HL-60 (cell line): ENCODE results near the gene TTC27.

Experiments
- DNase-seq, 2 experiments: peaks; one replicate each; pipeline ENCODE4 v3.0.0-alpha.2; 2010 to 2020; ENCODE audit warnings: low read depth in 1 of 2, low spot score in 1 of 2
- H3K27ac ChIP-seq: fragments of 250-450 bp; sonication (Bioruptor Pico); replicated peaks from 2 replicates; pipeline ENCODE4 v1.5.1; 2020; ENCODE audit warnings: mild to moderate bottlenecking, moderate library complexity
- H3K27me3 ChIP-seq: fragments of 250-450 bp; sonication (Bioruptor Pico); 2 replicates; pipeline ENCODE4 v1.5.1; 2021; ENCODE audit warnings: mild to moderate bottlenecking, moderate library complexity; ENCODE audit not compliant: insufficient read depth, poor library complexity, severe bottlenecking
- H3K4me3 ChIP-seq: replicated peaks from 2 replicates; pipeline ENCODE4 v1.5.1; 2011; ENCODE audit warnings: mild to moderate bottlenecking, control low read depth, low read length; ENCODE audit not compliant: insufficient read depth
- GABPA ChIP-seq: IDR thresholded peaks from 2 replicates; pipeline ENCODE4 v1.6.1; 2012; ENCODE audit warnings: low read depth
- POLR2AphosphoS5 ChIP-seq: IDR thresholded peaks from 2 replicates; pipeline ENCODE4 v1.6.1; 2012; ENCODE audit warnings: low read depth
- SPI1 ChIP-seq: IDR thresholded peaks from 2 replicates; pipeline ENCODE4 v1.6.1; 2012; ENCODE audit warnings: low read depth, mild to moderate bottlenecking, borderline replicate concordance
- TF ChIP-seq, protein P1 (sequence below): IDR thresholded peaks from one replicate; pipeline ENCODE4 v1.5.1; 2011; ENCODE audit warnings: low read length, control low read depth, inconsistent platforms; ENCODE audit not compliant: insufficient read depth
- TF ChIP-seq, protein P2 (sequence below): IDR thresholded peaks from 2 replicates; pipeline ENCODE4 v1.6.1; 2012; ENCODE audit warnings: low read depth; ENCODE audit not compliant: insufficient replicate concordance

TTC27 gene

DNA sequence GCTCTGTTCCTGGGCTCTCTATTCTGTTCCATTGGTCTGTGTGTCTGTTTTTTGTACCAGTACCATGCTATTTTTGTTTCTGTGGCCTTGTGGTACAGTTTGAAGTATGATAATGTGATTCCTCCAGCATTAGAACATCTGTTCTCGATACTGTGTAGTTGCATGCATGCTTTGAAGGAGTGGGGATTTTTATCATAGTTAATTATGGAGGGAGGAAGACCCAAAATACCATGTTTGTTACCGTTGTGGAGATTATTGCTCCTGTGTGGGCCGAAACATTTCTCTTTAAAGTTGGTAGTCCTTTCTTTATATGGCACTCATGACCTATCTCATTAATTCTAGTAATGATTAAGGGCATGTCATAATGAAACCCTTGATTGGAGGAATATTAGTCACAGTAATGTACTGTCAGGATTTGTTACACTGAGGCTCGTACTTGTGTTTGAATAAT, 87.6 kb downstream of the TTC27 start:
- Histone ChIP-seq H3K4me3 (no peak overlapping the region), H3K27ac (no peak overlapping the region), H3K27me3 (no peaks in the 10 kb centered on the region)
- no peak for DNase-seq
- TF ChIP-seq GABPA (no peak), SPI1 (no peak), POLR2AphosphoS5 (no peak)
- TF ChIP-seq, protein P1, sequence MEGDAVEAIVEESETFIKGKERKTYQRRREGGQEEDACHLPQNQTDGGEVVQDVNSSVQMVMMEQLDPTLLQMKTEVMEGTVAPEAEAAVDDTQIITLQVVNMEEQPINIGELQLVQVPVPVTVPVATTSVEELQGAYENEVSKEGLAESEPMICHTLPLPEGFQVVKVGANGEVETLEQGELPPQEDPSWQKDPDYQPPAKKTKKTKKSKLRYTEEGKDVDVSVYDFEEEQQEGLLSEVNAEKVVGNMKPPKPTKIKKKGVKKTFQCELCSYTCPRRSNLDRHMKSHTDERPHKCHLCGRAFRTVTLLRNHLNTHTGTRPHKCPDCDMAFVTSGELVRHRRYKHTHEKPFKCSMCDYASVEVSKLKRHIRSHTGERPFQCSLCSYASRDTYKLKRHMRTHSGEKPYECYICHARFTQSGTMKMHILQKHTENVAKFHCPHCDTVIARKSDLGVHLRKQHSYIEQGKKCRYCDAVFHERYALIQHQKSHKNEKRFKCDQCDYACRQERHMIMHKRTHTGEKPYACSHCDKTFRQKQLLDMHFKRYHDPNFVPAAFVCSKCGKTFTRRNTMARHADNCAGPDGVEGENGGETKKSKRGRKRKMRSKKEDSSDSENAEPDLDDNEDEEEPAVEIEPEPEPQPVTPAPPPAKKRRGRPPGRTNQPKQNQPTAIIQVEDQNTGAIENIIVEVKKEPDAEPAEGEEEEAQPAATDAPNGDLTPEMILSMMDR: no peak
- TF ChIP-seq, protein P2, sequence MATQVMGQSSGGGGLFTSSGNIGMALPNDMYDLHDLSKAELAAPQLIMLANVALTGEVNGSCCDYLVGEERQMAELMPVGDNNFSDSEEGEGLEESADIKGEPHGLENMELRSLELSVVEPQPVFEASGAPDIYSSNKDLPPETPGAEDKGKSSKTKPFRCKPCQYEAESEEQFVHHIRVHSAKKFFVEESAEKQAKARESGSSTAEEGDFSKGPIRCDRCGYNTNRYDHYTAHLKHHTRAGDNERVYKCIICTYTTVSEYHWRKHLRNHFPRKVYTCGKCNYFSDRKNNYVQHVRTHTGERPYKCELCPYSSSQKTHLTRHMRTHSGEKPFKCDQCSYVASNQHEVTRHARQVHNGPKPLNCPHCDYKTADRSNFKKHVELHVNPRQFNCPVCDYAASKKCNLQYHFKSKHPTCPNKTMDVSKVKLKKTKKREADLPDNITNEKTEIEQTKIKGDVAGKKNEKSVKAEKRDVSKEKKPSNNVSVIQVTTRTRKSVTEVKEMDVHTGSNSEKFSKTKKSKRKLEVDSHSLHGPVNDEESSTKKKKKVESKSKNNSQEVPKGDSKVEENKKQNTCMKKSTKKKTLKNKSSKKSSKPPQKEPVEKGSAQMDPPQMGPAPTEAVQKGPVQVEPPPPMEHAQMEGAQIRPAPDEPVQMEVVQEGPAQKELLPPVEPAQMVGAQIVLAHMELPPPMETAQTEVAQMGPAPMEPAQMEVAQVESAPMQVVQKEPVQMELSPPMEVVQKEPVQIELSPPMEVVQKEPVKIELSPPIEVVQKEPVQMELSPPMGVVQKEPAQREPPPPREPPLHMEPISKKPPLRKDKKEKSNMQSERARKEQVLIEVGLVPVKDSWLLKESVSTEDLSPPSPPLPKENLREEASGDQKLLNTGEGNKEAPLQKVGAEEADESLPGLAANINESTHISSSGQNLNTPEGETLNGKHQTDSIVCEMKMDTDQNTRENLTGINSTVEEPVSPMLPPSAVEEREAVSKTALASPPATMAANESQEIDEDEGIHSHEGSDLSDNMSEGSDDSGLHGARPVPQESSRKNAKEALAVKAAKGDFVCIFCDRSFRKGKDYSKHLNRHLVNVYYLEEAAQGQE: no peak

DNA sequence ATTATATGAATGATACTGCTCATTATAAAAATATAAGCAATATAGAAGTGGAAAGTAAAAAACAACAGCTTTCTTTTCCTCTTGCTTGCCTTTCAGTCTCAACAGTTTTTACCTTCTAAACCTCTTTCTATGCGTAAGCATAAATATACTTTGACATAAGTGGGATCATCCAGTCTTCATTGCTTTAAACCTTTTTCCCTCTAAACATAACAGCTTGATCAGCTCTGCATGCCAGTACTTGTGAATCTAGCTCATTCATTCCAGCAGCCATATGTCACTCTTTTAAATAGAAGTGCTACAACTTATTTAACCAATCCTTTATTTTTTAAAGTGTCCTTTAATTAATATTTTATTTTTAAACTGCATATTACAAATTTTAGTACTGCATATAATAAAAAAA, 88.1 kb downstream of the TTC27 start:
- Histone ChIP-seq H3K4me3 (no peak overlapping the region), H3K27ac (no peak overlapping the region), H3K27me3 (no peaks in the 10 kb centered on the region)
- DNase-seq: no peak
- TF ChIP-seq, protein P1: no peak
- TF ChIP-seq SPI1 (no peak), POLR2AphosphoS5 (no peak), GABPA (no peak)
- TF ChIP-seq, protein P2: no peak

DNA sequence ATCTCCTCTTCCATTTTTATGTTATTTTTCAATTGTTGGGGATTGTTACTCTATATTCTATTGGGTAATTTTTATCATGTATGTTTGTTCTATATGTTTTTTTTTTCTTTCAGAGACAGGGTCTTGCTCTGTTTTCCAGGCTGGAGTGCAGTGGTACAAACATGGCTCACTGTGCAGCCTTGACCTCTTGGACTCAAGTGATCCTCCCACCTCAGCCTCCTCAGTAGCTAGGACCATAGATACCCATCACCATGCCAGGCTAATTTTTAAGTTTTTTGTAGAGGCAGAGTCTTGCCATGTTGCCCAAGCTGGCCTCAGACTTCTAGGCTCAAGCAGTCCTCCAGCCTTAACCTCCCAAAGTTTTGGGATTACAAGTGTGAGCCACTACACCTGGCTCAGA, 88.7 kb downstream of the TTC27 start:
- Histone ChIP-seq H3K27me3 (no peaks in the 10 kb centered on the region), H3K27ac (no peak overlapping the region)
- no peak for TF ChIP-seq GABPA
- TF ChIP-seq, protein P1: no peak
- TF ChIP-seq POLR2AphosphoS5: no peak
- TF ChIP-seq, protein P2: no peak
- no peak for TF ChIP-seq SPI1

More for the DNA sequence above, 88.7 kb downstream of the TTC27 start:
- no peak for DNase-seq
- no peak overlapping the region for H3K4me3 ChIP-seq
